ENCODE results near the gene ADAMTS9. TPM values are rescaled to one million over a fixed set of nuclear protein-coding genes. Genes with fewer than 3 reads are reported as not detected.

The ADAMTS9 gene
- total RNA-seq, 4 donors from 2014 or later, result 136 to 1,116 (median 230) TPM

DNA sequence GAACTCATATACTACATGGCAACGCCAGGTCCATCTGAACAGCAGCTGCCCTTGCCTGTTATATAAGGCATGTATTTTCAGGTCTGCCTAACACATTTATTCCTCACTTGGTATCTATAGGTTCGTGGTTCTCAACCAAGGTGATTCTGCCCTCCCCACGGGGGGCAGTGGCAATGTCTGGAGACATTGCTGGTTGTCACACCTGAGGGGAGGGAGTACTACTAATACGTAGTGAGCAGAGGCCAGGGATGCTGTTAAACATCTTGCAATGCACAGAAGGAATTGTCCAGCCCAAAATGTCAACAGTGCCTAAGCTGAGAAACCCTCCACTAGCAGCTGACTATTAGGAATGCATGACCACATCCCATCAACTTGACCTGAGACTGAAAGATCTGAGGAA, 32.6 kb downstream of the ADAMTS9 start:
- ATAC-seq (ENCODE audit: low FRiP score) (no peak), DNase-seq (ENCODE audit: low spot score) (no peak)
- TF ChIP-seq, protein P1, sequence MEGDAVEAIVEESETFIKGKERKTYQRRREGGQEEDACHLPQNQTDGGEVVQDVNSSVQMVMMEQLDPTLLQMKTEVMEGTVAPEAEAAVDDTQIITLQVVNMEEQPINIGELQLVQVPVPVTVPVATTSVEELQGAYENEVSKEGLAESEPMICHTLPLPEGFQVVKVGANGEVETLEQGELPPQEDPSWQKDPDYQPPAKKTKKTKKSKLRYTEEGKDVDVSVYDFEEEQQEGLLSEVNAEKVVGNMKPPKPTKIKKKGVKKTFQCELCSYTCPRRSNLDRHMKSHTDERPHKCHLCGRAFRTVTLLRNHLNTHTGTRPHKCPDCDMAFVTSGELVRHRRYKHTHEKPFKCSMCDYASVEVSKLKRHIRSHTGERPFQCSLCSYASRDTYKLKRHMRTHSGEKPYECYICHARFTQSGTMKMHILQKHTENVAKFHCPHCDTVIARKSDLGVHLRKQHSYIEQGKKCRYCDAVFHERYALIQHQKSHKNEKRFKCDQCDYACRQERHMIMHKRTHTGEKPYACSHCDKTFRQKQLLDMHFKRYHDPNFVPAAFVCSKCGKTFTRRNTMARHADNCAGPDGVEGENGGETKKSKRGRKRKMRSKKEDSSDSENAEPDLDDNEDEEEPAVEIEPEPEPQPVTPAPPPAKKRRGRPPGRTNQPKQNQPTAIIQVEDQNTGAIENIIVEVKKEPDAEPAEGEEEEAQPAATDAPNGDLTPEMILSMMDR (IDR thresholded peaks at IDR 0.05), result no peak

DNA sequence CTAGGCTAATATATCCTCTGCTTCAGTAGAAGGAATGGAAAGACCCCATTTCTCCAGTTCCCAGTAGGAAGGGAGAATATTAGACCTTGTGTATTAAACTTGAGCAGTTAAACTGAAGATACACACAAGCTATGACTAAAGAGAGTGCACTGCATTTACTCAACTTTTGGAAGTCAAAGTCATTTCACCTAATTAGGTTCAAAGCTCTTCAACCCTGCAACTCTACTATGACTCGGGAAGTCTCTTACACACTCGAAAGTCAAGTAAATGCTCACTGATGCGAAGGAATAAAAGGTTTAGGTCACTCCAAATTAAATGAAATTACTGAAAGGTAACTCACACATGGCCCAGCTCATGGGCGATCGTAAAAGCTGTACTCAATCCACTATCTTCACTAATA, 33.8 kb downstream of the ADAMTS9 start:
- DNase-seq (ENCODE audit: low spot score) (no peak), ATAC-seq (ENCODE audit: low FRiP score) (no peak)
- TF ChIP-seq, protein P1 (IDR thresholded peaks at IDR 0.05), result no peak

DNA sequence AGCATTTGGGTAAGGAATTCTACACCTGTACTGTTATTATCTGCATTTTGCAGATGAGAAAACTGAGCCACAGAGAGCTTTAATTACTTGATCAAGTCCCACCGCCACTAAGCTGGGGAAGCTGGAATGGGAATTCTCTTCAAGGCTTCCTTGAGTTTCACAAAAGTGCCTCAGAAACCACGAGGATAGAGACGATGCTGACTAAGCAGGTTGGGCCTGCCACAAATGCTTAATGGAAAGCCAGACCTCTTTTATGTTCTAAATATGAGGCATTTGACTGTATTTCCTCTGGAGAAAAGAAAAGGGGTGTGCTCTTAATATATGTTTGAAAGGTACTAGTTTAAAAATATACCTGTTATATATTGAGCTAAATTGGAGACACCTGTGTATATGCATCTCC, 34.7 kb downstream of the ADAMTS9 start:
- DNase-seq (ENCODE audit: low spot score), result no peak

DNA sequence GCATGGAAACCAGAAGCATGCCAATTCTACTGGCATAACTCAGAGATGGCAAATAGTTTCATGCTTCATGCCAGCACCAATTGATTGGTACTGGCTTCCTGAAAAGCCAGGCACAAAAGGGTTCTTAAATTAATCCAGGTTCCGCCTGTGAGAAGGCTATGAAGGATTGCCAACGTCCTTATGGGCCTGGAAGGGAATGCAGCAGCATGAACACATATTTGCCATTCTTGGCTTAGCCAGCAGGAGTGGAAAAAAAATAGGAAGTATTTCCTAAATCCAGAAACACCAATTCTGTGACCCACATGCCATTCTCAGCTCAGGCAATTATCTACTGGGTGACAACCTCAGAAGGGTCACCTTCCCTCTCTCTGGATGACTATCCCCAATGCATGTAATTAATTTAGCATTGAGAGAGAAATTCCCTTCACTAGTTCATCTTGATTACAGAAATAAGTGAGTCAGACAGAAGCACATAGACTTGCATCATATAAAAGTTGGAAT, 36.0 kb downstream of the ADAMTS9 start:
- ATAC-seq (ENCODE audit: low FRiP score) (peak; percentile 65), DNase-seq (ENCODE audit: low spot score) (no peak)
- TF ChIP-seq, protein P1 (IDR thresholded peaks at IDR 0.05), result no peak

More for the DNA sequence above, 34.7 kb downstream of the ADAMTS9 start:
- ATAC-seq (ENCODE audit: low FRiP score), result no peak
- TF ChIP-seq, protein P1 (IDR thresholded peaks at IDR 0.05), result no peak

DNA sequence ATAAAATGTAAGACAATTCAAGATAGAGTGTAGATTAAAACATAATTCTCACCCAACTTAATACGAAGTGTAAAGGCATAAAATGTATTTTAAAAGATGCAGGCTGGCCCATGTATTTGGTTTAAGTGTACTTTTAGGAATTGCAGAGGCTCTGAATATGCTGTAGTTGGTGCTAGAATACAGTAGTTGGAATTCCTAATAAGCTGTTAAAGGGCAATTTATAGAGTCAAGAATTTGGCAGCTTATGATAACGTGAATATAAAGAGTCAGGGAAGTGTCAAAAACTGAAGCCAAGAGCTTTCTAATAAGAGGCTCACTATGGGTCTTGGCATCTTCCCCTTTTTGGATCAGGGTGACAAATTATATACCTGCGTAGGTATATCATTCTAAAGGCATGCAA, 36.5 kb downstream of the ADAMTS9 start:
- ATAC-seq (ENCODE audit: low FRiP score), result no peak
- DNase-seq (ENCODE audit: low spot score), result no peak
- TF ChIP-seq, protein P1 (IDR thresholded peaks at IDR 0.05), result no peak

DNA sequence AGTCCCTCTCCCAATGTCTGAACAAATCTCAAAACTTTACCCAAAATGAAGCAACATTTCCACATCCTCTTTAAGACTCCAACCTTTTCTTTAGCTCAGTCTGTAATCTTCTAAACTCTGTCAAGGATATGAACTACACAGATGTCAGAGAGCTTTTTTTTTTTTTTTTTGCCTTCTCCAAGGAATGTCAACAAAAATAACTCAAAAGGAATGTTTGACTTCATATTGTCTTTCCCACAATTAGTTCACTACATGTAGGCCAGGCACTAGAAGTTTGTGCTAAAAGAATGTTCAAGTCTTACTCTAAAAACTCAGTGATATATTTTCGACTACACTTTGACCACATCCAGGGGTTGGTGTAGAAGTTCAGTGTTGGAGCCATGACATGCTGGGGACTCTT, 37.1 kb downstream of the ADAMTS9 start:
- DNase-seq (ENCODE audit: low spot score) (no peak), ATAC-seq (ENCODE audit: low FRiP score) (no peak)
- TF ChIP-seq, protein P1 (IDR thresholded peaks at IDR 0.05), result no peak

DNA sequence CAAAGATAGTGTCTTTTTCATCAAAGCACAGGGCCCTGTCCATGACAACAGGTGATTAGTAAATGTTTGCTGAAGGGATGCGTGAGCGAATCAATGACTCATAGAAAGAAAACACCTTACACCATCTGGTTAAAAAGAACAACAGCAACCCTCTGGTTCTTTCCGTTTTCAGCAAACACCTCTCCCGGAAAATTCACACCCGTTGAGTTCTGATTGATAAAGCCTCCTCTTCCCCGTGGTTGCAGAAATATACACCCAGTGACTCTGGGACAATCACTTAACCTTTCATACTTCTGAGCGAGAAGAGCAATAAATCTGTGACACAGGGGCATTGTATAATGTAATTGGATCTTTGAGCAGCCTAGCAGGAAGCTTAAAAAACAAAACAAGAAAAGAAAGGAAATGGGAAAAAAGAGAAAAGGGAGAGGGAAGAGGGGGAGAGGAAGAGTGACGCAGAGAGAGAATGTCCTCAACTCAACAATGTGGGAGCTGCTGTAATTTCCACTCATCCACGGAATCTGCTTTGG, 37.6 kb downstream of the ADAMTS9 start:
- DNase-seq (ENCODE audit: low spot score) (no peak), ATAC-seq (ENCODE audit: low FRiP score) (no peak)
- TF ChIP-seq, protein P1 (IDR thresholded peaks at IDR 0.05), result no peak
